HK-2 (cell line): ENCODE results near the gene PDLIM1.

Experiments
- DNase-seq: peaks from one replicate; pipeline ENCODE4 v3.0.0-alpha.2; 2018; ENCODE audit not compliant: unreplicated experiment

The PDLIM1 gene, protein sequence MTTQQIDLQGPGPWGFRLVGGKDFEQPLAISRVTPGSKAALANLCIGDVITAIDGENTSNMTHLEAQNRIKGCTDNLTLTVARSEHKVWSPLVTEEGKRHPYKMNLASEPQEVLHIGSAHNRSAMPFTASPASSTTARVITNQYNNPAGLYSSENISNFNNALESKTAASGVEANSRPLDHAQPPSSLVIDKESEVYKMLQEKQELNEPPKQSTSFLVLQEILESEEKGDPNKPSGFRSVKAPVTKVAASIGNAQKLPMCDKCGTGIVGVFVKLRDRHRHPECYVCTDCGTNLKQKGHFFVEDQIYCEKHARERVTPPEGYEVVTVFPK

DNA sequence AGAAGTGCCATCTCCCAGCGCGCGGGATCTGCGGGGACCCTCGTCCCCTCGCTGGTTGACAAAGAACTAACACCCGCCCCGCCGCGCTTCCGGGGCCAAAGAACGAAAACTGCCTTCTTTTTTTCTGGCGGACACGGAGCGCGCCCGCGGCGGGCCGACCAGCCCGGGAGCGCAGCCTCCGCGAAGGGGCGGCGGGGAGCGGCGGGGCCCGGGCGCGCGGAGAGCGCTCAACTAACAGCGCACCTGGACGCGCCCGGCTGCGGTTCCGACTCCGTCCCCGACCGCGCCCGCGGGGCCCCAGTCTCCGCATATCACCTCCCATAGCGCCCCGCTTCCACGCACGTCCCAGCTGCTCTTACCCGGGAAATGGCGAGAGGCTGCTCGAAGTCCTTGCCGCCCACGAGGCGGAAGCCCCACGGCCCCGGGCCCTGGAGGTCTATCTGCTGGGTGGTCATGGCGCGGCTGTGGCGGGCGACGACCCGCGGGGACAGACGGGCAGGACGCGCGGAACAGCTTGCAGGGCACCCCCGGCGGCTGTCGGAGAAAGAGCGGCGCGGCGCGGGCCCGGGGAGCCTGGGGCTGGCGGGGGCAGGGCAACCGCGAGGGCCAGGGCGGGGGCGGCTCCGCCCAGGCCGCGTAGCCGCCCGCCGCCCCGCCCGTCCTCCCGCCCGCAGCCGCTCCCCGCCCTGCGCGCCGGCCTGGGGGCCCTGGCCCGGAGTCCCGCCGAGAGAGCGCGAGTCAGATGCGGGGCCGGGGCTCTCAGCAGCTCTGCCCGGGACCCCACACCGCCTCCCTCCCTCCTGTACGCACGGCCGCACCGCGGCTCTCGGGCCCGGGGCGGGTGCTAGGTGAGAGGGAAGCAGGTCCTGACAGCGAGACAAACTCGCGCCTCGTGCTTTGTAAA lies at the start of gene PDLIM1:
Gene PDLIM1, minus strand, starts transcription at position 543 of the 904 bp plus-strand sequence. Its CDS starts 88 bp downstream, at position 455.
- peak; percentile 78 for DNase-seq

DNA sequence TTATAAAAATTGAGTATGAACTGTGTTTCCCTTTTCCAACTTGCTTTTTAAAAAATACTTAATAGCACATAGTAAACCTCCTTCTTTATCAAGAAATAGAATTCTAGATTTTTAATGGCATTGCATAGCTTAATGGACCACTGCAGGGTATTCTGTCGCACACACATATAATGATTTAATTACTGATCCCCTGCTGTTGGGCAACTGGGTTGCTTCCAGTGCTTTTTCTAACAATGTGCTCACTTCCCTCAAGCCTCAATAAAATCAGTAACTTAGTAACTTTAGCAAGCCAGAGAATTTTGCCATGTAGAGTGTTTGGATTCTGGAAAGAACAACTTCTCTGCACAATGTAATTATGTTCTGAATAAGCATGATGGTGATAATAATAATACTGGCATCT lies 49.1 kb upstream of the PDLIM1 start:
- no peak for DNase-seq

DNA sequence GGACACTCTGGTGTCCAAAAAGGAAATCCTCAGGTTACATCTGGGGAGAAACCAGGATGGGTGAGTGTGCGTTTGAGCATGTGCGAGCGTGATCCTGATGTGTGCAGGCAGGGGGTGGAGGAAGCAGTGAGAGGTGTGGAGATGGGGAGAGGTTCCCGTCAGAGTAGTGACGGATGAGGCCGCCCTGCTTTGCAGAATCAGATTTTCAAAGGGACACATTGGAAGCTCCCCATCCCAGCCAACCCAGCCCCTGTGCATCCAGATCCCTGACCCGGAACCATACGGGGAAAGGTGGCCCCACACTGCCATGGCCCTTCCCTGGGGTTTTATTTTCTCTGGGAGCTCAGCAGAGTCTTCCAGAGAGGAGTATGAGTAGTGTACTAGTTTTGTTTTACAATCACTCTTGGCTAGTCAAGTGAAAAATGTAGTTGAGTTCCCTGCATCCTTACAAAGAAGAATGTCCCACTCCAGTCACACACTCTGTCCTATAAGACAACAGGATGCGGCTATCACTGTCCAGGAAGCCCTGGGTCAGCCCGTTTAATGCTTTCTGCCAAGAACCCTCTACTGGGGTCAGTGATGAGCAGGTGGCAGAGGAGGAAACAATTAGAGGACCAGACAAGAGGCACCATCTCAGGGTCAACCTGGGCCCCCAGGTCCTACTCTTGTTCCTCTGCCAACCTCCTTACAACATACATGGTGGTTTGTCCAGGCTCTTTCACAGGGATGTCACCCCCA lies 46.8 kb upstream of the PDLIM1 start:
- DNase-seq, result no peak

DNA sequence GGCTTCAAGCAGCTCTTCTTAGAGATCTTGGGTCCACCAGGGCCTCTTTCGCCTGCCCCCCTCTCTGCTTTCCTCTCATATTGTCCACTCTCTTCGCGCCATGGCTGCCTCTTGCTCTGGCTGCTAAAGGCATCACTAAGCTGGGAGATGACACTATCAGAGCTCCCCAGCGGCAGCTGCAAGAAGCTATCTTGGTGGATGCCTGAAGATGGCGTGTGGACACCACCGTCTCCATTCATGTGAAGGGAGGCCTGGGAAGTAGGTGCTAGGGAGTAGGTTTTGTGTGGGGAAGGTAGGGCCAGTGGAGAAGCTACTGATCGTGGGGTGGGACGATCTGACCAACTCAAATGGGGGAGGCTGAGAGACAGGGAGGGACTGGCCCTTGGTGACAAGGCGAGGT lies 45.9 kb upstream of the PDLIM1 start:
- no peak for DNase-seq

DNA sequence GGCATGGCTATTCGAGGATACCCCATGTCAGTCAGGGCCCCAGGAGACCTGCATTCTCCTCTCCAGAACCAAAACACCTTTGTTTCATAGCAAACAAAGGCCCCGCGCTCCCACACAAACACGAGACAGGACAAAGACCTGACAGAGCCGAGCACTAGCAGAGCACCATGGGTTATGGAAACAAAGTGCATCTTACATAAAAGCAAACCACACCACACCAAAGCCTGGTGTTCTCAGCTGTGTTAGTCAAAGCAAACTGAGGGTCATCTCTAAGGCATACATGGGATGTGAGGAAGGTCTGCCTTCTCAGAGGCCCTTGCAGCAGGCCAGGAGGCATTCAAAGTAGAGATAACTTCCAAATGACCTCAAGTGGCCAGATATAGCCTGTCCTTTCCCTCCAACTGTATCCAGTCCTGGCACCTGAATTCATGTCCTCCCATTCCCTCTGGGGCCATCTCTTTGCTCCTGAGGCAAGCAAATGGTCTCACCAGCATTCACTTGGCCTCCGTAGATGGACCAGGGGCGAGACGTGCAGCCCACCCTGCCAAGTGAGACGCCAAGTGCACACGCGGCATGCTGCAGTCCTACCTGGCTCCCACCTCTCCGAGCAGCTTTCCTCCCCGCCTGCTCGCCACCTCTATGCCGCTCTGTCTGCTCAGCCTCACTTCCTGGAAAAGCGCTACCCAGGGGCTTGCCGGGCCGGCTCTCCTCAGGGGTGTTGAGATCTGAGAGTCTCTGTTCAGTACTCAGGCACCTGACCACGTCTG lies 45.3 kb upstream of the PDLIM1 start:
- DNase-seq, result no peak

DNA sequence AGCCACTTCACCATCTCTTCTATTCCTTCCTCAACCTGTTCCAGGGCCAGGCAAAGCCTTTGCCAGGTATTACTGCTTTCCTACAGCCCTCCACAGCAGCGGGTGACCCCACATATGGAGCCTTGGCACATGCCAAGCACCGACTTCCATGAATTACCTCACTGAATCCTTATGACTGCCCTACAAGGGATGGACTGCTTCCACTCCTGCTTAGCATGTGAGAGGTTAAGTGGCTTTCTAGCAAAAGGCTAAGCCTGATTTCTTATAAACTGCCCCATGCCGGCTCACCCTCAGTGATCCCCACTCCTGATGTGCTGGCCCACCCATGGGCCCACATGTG lies 44.0 kb upstream of the PDLIM1 start:
- DNase-seq, result no peak

DNA sequence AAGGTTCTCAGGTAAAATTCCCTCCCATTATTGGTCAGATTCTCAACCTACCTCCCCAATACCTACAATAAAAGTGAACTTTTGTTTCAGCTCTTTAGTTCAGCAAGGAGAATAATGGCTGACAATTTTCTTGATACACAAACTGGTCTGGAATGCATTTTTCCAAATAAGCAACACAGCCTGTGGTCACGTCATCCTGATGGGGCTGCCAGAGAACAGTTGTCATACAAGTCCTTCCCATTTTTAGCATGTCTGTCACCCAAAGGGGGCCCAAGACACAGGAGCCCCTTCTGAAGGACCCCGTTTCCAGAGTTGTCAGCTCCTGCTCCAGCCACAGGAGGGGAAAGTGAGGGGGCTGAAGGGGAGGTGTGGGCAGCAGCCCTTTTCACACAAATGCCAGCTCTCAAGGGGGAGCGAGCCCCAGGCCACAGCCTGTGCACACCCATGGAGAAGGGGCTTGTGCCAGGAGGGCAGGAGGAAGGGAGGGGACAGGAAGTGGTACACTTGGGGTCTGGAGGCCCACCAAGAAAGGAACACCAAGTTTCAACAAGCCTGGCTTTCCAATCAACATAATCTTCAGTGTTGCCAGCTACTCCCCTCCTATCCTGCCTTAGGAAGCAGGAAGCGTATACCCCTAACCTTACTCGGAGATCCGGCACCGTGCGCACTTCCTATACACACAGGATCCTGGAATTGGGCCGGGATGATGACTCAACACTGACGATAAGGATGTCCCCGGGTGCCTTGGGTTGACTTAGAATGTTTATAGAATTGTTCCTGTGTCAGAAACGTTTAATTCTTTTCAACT lies 43.4 kb upstream of the PDLIM1 start:
- no peak for DNase-seq

DNA sequence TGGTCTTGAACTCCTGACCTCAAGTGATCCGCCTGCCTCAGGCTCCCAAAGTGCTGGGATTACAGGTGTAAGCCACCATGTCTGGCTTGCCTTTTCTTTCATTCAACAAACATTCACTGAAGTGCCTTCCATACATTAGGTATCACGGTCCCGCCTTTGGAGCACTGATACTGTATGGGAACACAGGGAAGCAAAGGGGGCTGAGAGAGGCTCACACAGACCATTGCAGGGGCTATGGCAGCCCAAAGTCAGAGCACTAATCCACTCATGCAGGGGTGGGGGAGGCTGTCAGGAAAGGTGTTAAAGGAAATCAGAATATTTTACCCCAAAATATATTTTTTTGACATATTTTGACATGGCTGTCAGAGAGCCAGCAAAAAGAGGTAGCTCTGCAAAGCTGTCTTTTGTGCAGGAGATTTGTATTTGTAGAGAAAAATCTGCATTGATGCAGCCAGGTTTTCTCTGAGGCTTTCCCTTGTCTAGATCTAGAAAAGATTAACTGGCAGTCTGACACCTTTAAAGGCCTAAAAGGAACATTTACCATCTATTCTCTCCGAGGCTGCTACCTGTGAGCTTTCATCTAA lies 42.0 kb upstream of the PDLIM1 start:
- no peak for DNase-seq

DNA sequence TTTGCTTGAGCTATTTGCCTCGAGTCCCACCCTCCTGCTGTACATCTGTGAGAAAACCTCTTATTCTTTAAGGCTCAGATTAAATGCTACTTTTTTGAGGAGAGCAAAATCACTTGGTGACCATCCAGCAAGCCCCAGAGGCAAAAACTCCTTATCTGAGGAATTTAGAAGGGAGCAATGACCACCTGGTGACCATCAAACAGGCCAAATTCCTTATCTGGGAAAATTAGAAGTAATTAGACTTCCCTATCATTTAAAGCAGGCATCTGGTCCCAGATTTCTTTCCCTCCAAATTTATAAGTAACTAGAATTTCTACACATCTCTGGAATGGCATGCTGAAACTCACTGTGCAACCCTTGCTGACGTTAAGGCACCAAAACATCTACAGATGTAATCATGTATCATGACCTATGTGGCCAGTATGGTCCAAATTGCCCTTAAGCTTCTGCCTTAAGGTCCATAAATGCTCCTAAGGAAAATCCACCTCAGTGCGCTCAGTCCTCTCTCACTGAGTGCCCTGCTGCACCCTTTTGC lies 40.9 kb upstream of the PDLIM1 start:
- no peak for DNase-seq

DNA sequence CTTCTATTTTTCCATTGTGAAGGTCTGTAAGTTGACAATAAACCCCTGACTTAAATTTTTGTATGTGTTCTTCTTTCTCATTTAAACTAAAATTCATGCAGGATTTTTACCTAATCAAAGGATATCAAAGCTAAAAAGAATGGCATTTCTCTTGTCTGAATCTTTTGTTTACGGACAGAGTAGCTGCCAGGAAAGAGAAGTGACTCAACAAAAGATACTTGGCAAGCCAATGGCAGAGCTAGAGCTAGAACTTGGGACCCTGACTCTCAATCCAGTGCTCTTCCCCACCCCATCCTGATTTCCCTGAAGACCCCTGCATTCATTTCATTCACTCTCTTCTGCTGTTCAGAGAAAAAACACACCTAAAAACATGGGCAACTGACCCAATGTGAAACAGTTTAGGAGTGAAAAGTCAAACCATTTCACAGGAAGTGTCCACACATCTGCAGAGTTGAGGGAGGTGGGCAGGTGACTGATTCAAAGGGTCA lies 40.2 kb upstream of the PDLIM1 start:
- no peak for DNase-seq

DNA sequence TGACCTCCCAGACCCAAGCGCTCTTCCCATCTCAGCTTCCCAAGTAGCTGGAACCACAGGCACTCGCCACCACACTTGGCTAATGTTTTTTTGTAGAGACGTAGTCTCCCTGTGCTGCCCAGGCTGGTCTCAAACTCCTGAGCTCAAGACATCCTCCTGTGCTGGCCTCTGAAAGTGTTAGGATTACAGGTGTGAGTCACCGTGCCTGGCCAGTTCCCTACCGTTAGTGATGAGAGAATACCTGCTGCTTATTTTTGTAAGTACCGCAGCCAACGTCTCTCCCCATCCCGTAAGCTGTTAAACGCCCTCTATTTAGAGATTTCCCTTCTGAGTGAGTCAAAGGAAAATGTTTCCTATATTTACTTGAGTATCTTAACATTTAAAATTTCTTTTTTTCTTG lies 38.5 kb upstream of the PDLIM1 start:
- no peak for DNase-seq

DNA sequence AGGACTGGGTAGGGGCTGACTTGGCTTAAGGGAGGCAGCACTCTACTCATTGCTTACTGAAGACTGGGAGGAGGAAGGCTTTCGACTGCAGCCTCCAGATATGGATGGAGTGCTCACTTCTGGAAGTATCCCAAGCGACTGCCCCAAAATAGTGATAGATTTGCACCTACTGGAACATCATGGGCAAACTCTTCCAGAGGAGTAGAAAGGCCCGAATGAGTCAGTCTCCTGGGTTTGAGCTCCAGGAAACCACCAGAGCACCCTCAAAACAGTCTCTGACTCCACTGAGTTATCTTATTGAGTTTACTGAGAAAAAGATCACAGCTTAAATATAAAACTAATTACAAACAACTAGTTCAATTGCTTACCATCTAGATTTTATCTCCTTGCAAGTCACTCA lies 37.2 kb upstream of the PDLIM1 start:
- no peak for DNase-seq

DNA sequence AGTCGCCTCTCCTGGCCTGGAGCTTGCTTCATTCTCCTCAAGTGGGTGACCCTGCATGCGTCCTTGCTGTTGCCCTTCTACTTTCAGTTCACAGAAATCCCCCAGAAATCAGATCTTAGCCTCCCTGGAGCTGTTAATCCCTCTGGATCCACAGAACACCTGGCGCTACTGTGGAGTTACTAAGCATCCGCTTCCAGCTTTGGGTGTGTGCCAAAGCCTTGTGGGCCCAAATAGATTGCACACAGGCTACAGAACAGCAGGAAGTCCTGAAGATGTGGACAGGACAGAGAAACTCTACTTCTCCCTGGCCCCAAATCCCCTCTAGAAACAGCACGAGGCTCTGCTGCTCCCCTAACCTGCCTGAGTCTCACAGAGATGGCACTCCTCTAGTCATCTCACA lies 36.6 kb upstream of the PDLIM1 start:
- no peak for DNase-seq

DNA sequence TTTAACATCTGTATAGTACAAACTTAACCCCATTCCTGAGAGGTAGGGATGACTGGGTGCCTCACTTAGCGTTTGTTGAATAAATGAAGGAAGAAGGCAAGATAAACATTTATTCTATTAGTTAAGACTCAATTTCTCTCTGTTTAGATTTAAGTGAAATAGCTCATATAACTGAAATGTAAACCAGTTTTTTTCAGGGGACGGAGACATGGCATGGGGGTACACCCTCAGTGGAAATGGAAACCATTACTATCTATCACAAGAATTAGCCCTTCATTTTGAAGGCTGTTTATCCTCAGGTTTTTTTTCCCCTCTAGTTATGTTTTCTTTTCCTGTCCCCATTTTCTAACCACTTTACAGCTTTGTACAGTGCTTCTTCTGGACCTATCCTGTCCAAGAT lies 35.6 kb upstream of the PDLIM1 start:
- no peak for DNase-seq

DNA sequence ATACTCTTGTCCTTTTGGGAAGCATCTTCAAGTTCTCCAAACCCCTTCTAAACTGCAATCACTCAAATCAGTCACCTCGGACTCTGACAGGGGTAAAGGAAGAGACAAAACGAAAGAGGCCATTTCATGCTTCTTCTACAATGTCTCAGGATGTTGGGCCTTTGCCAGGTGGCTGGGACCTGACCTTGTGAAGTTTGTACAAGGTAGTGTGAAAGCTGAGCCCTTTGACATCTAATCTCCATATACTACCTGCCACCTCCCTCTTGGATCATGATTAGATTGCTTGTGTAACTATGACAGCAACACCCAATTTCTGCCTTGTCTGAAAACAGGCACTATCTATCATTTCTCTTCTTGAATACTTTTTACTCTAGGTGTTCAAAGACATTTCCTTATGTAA lies 35.1 kb upstream of the PDLIM1 start:
- DNase-seq, result no peak

DNA sequence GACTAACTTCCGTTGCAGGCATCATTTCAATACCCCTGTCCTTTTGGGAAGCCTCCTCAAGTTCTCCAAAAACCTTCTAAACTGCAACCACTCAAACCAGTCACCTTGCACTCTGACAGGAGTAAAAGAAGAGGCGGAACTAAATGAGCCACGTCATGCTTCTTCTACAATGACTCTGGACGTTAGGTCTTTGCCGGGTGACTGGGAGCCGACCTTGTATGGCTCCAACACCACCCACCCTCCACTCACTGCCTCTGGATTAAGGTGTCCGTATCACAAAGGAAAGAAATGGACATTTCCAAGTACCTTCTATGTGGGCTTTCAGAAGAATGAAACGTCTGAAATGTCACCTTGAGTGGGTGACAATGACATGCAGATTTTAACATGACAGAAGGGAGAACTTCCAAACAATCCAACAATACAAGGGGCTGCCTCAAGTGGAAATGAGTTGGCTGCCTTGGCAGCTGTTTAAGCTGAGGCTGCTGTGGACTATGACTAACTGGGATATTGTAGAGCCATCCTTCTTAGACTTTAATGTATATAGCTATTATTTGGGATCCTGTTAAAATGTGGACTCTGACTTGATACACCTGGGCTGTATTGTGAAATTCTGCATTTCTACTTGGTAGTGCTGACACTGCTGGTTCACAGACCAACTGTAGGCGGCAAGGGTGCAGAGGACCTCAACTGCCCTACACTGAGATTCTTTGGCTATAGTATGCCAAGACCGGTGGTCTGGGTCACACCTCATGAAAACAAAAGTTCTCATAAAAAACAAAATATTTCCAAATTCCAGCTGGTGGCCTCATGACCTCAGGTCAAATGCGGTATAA lies 33.8 kb upstream of the PDLIM1 start:
- DNase-seq, result no peak

DNA sequence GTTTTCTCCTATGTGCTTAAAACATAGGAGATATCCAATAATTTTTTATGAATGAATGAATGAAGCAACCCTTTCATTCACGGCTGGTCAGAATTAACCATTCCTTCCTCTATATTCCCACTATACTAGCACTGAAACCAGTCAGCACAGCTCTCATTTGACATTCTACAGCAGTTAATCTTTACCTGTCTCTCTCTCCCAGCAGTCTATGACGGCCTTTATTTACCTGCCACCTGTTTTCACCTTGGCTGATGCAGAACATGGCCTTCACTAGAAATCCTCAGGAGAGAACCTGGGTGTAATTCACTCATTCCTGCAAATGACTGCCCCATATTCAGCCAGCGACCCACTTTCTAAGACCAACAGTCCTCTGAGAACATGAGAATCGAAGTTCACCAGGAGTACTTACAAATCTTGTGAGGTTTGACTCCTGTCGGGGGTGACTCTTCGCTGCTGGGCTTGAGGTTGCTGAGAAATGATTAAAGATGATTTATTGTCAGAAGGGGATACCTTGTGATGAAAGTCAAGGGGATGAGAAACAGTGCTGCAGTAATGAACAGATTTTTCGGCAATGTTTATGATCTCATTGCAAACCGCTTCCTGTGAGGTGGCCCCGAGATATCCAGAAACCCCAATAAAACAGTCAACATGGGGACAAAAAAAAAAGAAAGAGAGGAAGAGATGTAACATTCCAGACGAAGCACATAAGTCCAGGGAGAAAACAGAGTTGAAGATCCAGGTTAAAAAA lies 30.9 kb upstream of the PDLIM1 start:
- DNase-seq, result no peak

DNA sequence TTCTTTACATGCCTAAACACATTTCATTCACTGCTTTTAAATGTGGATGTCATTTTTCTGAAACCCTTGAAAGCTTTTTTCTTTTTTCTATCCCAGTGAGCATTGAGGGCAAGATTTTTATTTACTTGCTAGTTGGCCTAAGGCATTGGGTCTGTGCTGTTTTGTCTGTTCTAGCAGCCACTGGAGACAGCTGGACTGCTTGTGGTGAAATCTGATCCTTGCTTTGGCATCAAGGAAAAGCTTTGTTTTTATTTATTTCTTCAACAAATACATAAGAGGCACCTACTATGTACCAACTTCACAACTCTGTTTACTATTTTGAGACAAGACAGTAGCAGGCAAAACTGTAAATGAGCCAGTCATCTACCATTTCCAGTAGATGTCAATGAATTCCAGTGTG lies 28.4 kb upstream of the PDLIM1 start:
- no peak for DNase-seq

DNA sequence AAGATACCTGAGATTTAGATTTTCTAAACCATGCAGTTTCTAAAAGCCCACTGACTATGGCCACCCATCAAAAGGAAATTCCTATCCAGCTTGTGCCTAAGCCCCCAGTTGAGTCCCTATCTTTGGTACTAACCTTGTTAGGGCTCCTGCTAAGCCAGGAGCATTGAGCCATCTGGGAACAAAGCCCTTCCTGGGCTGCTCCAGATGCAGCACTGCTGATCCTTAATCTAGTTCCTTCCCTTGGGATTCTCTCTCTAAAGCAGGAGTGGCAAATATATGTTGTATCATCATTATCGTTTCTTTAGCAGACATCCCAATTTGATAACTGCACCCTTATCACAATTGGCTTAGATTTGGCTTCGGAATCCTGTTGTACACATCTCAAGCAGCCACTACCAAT lies 24.7 kb upstream of the PDLIM1 start:
- DNase-seq, result no peak
